GM23338 (cell line): ENCODE results near the gene FSTL3.

Experiments
- EZH2 ChIP-seq: fragments of 200-600 bp; sonication (generic); IDR thresholded peaks from one replicate; pipeline ENCODE4 v1.8.0; 2017; ENCODE audit warnings: antibody characterized with exemption, mild to moderate bottlenecking, low read depth; ENCODE audit not compliant: unreplicated experiment
- EZH2phosphoT487 ChIP-seq: fragments of 200-600 bp; sonication (generic); IDR thresholded peaks from one replicate; pipeline ENCODE4 v1.8.1; 2018; ENCODE audit warnings: antibody characterized with exemption; ENCODE audit not compliant: unreplicated experiment
- TF ChIP-seq, protein P1 (sequence below), 2 experiments: fragments of 200-600 bp in 1 of 2; sonication (generic) in 1 of 2; conservative IDR thresholded peaks; 2 replicates each; pipeline versions ENCODE4 v1.5.1 to v1.6.1; 2016 to 2017; ENCODE audit warnings: antibody characterized with exemption in 2 of 2, low read depth in 2 of 2, mild to moderate bottlenecking in 2 of 2, moderate library complexity in 1 of 2

DNA sequence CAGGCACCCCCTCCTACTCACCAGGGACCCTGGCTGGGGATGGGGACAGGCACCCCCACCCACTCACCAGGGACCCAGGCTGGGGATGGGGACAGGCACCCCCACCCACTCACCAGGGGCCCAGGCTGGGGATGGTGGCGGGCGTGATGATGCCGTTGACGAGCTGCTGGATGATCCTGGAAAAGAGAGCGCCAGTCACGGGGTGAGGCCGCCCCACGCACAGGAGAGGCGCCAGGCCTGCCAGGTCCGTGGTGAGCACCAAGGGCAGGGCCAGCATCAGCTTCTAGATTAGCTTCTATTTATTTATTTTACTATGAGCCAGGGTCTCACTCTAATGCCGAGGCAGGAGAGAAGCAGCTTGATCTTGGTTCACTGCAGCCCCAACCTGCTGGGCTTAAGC, 26.1 kb upstream of the FSTL3 start:
- TF ChIP-seq, protein P1, sequence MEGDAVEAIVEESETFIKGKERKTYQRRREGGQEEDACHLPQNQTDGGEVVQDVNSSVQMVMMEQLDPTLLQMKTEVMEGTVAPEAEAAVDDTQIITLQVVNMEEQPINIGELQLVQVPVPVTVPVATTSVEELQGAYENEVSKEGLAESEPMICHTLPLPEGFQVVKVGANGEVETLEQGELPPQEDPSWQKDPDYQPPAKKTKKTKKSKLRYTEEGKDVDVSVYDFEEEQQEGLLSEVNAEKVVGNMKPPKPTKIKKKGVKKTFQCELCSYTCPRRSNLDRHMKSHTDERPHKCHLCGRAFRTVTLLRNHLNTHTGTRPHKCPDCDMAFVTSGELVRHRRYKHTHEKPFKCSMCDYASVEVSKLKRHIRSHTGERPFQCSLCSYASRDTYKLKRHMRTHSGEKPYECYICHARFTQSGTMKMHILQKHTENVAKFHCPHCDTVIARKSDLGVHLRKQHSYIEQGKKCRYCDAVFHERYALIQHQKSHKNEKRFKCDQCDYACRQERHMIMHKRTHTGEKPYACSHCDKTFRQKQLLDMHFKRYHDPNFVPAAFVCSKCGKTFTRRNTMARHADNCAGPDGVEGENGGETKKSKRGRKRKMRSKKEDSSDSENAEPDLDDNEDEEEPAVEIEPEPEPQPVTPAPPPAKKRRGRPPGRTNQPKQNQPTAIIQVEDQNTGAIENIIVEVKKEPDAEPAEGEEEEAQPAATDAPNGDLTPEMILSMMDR (conservative IDR thresholded peaks at IDR 0.05; ENCODE audit: low read depth in 2 of 2): no peak
- no peak for TF ChIP-seq EZH2
- TF ChIP-seq EZH2phosphoT487: no peak
